ENCODE data around the gene BCAT1.

BCAT1 gene

GRCh38 chr12:24803430-24804245 lies 145.3 kb downstream of the BCAT1 start:
- peak; percentile 62 for DNase-seq

- peak; percentile 88 for DNase-seq
Measured at GRCh38 chr12:24798335-24798734, 150.6 kb downstream of the BCAT1 start.

- no peak for DNase-seq
Measured at GRCh38 chr12:24797901-24798300, 151.0 kb downstream of the BCAT1 start.

GRCh38 chr12:24796876-24797275 lies 152.0 kb downstream of the BCAT1 start:
- peak; percentile 77 for DNase-seq

GRCh38 chr12:24795699-24796347 lies 153.1 kb downstream of the BCAT1 start:
- DNase-seq, result peak; percentile 51

- DNase-seq, result no peak
Measured at GRCh38 chr12:24791622-24792021, 157.3 kb downstream of the BCAT1 start.

GRCh38 chr12:24788886-24789285 lies 160.0 kb downstream of the BCAT1 start:
- DNase-seq, result no peak

GRCh38 chr12:24780697-24781368 lies 168.1 kb downstream of the BCAT1 start:
- peak; percentile 37 for DNase-seq

- peak; percentile 77 for DNase-seq
Measured at GRCh38 chr12:24778486-24779304, 170.2 kb downstream of the BCAT1 start.

- DNase-seq, result no peak
Measured at GRCh38 chr12:24777359-24777758, 171.5 kb downstream of the BCAT1 start.

GRCh38 chr12:24776861-24777260 lies 172.0 kb downstream of the BCAT1 start:
- DNase-seq, result no peak

- DNase-seq, result no peak
Measured at GRCh38 chr12:24775073-24775472, 173.8 kb downstream of the BCAT1 start.

- no peak for DNase-seq
Measured at GRCh38 chr12:24773996-24774395, 174.9 kb downstream of the BCAT1 start.

GRCh38 chr12:24772813-24773212 lies 176.1 kb downstream of the BCAT1 start:
- no peak for DNase-seq

- no peak for DNase-seq
Measured at GRCh38 chr12:24770821-24771220, 178.1 kb downstream of the BCAT1 start.

GRCh38 chr12:24770334-24770733 lies 178.6 kb downstream of the BCAT1 start:
- DNase-seq, result no peak

GRCh38 chr12:24769682-24770081 lies 179.2 kb downstream of the BCAT1 start:
- DNase-seq, result no peak

- DNase-seq, result no peak
Measured at GRCh38 chr12:24768415-24768814, 180.5 kb downstream of the BCAT1 start.

GRCh38 chr12:24767016-24767415 lies 181.9 kb downstream of the BCAT1 start:
- no peak for DNase-seq

GRCh38 chr12:24764712-24765111 lies 184.2 kb downstream of the BCAT1 start:
- no peak for DNase-seq

- DNase-seq, result no peak
Measured at GRCh38 chr12:24760606-24761378, 188.1 kb downstream of the BCAT1 start.

GRCh38 chr12:24760162-24760561 lies 188.7 kb downstream of the BCAT1 start:
- DNase-seq, result no peak

Measured in hematopoietic multipotent progenitor cell treated with erythropoietin and hydrocortisone succinate and interleukin-3 and kit ligand, for 4 days (in vitro differentiated cells).